NCI-H128 (cell line): Measurements from ENCODE around the gene TUBGCP3.
A peak's percentile ranks its signal among the peaks of the same experiment; 100 is the strongest.

ENCODE experiments used
- DNase-seq: peaks from one replicate; lab custom pipeline; 2025; ENCODE audit not compliant: unreplicated experiment; lab: John Stamatoyannopoulos, UW

Gene TUBGCP3

DNA sequence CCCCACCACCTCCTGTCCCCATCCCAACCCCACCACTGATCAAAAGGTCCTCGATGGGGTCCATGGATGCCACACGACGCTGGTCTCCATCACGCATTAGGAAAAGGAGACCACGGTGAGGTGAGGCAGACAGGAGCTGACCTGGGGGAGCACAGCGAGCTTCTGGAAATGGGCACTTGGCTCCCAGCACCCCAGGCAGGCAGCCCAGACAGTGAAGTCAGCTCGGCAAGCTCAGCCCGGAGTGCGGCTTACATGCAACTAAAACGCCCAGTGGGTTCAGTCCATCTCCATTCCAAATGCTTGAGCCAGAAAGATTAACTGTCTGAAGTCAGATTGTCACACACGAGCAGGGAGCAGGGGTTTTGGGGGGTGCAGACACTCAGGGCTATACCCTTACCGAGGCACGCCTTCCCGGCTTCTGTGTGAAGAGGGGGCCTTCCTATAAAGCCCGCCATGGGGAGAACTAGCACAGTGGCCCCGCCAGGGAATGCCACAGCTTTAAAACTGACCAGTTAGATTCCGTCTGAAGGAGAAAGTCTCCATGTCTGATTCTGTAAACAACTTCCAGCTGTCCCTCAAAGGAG, 132.4 kb downstream of the TUBGCP3 start:
- DNase-seq = no peak

DNA sequence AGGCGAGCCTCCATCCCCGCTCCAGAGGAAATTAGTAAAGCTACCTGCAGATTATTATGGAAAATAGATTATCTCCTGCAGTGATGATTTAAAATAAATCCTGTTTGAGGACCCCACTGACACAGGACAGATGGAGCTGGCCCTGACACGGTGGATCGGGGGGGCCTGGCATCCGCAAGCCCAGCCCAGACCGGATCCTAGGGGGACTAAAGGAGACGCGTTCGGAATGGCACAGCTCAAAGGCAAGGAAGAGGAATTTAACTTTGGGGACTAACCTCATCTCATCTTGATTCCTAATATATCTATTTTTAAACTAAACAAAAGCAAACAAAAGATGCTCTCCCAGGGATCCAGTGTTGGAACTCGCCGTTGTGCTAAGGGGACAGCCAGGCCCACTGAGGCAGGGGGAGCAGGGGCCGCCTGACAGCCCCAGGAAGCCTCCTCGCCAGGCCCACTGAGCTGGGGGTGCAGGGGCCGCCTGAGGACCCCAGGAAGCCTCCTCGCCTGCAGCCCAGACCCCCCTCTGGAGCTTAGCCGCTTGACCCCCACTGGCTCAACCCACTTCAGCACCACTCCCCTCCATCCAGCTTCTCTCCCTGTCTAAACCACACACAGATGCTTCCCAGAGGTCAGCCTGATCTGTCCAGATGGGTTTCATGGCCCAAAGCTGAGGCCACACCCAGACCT, 133.2 kb downstream of the TUBGCP3 start:
- DNase-seq = no peak

DNA sequence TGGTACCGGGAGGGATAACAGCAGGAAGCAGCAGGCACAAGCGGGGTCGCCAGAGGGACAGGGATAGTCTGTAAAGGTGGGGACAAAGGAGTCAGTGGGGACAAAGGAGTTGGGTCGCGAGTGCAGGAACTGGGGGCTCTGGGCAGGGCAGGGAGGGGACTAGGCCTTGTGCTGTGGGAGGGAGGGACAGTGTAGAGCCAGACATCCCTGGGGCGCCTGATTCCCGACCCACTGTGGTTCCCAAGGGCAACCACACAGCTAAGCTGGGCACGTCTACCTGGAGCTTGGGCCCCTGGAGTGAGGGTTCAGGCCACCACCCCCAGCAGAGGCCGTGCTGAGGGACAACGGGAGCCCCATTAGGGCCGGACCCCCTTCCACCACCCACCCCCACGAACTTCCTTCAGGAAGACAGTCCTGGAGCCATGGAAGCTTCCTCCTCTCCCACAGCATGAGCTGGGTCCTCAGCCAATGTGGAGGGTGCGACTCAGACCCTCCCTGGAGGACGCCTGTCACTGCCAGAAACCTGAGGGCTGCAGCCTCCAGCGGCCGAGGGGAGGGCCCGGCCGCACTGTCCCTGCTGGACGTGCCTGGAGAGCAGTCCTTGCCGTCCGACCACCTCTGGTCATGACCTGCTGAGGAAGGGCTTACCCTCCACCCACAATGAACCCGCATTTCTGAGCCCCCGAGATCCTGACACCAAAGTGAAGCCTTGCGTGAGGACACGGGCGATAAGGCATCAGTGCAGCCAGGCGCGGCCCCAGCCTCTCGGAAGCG, 133.9 kb downstream of the TUBGCP3 start:
- no peak for DNase-seq

DNA sequence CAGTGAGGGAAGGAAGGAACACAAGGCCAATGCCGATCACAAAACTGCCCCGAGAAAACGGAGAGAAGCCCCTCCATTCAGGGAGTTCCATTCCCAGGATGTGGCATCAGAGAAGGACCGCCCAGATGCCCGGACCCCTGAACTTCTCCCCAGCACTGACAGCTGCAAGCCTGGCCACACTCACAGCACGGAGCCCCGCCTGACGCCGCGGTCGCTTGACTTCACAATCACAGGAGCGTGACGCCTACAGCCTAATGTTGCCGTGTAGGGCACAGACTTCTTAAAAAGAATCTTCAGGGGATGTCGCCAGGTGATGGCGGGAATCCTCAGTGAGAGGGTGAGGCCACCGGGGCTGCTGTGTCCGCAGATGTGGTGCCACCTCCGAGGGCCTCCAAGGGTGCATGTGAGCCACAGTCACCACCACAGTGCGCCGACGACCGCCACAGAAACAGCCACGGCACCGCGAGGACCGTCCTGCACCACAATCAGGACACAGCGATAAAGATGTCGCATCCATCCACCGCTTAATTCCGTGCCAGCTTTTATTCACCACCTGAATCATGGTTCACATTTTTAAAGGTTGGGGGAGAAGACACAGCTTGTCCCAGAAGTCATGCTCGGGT, 134.6 kb downstream of the TUBGCP3 start:
- no peak for DNase-seq

DNA sequence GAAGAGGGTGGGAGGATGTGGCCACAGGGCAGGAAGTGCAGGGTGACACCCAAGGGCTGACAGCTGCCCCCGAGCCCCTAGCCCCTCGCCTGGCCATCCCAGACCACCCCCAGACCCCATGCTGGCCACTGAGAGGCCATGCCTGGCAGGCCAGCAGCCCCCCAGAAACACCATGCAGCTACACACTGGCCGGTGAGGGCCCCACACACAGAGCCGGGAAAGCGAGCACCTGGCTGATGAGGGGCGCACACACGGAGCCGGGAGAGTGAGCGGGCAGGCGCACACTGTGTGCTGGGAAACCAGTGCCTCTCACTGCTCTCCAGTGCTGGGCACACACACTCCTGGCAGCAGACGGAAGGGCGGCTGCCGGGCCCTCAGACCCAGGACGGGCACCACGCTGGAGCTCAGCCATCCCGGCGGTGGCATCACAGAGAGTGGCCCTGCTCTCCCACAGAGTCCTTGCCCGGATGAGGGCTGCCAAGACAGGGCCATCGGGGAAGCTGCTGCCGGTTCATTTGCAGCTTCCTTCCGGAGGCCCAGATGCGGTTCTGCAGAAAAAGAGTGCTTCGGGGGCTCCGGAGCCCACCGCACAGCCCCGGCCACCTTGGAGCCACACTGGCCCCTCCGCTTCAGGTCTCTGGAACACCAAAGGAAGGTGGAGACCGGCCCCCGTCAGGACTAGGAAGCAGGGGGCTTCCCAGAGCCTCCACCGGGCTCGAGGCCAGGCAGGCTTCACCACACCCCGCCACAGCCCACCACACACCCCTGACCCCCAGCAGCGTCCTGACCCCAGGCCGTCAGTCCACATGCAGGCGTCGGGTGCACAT, 135.4 kb downstream of the TUBGCP3 start:
- DNase-seq = no peak

DNA sequence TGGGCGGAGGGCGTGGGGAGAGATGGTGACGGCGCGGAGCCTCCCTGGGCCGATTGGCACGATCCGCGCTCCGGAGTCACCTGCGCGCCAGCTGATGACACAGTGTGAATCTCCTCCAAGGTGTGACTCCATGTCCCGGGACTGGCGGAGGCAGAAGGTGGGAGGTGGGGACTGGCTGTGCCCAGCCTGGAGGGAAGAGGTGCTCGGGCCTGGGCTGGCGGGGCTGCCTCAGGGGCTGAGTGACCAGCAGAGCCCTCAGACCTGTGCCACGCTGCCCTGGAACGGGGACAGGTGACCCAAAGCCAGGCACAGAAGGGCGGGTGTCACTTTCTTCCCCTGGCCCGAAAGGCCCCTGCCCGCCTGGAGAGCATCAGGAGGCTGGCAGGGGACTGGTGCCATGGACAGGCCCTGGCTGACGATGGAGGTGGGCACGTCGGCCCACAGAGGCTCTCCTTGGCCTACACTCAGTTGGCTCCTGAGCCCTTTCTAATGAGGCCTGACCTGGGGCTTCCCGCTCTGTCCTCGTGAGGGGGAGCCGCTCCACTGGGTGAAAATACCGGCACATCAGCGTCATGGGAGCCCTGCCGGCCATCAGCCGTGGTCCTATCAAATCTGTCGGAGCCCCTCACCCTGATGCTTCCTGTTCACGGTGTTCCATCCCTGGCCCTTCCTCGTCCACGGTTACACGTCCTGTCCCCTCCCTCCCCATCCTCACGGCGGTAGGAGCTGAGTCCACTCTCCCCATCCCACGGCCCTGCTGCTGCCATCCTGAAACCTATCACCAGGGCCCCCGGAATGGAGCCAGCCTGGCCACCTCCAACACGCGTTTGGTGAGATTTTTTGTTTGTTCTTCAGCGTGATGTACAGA, 136.2 kb downstream of the TUBGCP3 start:
- no peak for DNase-seq

DNA sequence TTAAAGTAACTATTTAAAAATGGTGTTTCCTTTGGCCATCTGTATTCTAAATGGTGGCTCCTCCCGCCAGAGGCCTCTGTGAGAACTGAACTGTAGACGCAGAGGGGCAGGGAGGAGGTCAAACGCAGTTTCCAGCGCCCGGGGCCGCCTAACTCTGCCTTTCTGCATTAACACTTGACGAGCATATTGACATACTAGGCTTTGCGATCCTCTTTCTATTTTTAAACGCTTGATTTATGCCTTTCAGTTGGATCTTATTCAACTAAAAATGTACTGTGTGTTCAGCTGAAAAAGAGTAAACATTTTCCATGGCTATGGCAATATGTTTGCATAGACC, 137.1 kb downstream of the TUBGCP3 start:
- DNase-seq = peak; percentile 19

DNA sequence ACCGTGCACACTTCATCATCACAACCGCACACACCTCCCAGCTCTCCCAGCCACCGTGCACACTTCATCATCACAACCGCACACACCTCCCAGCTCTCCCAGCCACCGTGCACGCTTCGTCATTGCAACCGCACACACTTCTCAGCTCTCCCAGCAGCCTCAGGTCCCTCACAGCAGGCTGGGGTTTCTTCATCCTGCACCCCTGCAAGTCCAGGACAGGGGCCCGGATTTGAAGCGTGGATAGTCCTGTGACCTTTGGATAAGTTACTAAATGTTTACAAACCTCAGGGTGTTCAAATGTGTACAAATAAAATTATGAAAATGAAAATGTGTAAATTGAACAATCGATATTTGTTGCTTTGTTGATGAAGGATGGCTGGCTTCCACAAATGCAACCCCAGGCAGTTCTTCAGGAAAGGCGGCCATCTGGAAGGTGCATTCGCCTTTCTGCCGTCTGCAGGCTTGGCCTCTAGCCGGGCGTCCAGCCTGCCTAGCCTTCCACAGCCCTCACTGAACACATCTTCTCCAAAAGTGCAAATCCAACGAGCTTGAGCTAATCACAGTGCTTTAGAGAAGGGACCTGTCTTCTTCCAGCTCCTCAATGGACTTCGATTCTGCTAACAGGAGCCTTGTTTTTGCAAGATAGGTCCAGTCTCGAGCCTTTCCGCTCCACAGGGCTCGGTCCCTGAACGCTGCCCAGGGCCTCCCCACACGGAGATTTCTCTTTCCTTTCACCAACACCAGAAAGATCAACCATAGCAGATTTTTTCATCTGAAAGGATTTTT, 137.6 kb downstream of the TUBGCP3 start:
- DNase-seq = no peak

DNA sequence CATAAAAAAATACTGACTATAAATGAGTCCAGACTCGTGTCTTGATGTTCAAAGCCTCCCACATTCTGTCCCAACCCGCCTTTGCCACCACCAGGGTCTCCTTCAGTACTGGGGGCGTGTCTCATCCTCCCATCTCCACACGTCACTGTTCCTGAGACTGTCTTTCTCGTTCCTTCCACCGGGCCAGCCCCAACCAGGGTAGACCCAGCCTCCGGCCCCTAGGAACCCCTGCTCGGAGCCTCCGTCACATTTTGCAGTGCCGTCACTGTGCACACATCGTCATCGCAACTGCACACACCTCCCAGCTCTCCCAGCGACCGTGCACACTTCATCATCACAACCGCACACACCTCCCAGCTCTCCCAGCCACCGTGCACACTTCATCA, 138.4 kb downstream of the TUBGCP3 start:
- no peak for DNase-seq

DNA sequence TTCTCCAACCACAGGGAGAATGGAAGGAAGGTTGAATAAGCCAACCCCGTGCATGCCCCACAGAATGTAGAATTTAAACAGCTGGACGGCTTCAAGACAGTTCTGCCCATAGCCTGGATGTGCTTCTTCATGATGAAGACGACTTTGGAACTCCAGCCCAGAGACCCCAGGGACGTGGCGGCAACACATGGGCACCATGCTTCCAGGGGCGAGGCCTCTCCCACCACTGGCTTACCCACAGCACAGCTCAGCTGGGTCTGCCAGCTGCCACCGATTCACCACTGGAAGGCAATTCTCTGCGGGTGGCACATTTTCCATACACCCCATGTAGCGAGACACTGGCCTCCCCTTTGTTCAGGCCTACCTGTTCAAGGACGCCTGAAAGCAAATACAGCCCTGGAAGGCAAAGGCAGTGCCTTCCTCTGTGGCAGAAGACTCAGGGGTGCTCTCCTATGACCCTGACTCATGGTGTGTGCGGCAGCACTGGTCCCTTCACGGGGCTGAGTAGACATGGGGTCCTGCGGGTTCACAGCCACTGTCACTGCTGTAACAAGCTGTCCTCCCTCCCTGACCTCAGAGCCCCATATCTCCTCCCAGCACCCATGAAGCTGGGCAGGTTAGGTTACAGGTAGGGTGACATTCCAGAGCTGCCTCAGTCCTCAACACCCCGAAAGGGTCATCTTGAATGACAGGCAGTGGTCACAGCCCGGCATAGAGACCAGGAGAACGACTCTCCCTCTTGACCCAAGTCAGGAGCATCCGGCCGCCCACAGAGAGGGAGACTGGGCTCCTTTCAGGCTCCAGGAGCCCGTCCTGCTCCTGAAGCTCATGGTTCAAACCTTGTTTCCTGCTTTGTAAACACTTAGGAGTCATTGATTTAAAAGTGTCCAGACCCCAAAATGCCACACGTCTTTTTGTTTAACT, 139.1 kb downstream of the TUBGCP3 start:
- no peak for DNase-seq

DNA sequence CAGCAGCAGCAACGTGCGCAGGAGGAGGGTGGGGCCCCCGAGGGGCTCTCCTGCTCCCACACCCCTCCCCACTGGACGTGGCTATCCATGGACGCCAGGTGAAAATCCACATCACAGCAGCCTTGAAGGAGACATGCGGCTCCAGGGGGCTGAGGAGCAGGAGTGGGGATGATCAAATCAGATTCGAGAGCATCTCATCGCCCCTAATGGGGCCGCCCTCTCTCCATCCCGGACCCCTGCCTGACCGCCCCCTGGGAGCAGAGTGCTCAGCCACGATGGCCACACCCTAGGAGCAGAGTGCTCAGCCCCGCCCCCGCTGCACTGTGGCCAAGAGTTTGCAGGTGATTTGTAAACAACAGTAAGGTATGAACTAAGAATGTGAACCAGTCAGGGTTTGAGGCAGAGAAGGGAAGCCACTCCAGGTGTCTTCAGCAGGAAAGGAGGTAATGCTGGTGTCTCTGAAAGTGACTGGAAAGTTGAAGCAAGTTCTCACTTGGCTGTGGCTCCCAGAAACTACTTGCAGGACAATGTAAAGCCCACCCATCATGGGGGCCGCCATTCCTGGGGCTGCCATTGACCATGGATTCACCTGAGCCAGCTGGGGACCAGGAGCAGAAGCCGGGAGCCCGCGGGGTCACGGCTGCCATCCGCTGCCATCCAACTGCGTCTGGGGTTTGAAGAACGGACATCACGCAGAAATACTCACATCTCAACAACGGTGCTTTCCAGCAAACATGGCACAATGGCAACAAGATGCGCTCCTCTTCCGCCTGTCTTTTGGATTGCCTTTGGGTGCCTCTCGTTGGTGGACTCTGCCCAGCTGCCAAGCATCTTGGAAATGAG, 140.0 kb downstream of the TUBGCP3 start:
- no peak for DNase-seq

DNA sequence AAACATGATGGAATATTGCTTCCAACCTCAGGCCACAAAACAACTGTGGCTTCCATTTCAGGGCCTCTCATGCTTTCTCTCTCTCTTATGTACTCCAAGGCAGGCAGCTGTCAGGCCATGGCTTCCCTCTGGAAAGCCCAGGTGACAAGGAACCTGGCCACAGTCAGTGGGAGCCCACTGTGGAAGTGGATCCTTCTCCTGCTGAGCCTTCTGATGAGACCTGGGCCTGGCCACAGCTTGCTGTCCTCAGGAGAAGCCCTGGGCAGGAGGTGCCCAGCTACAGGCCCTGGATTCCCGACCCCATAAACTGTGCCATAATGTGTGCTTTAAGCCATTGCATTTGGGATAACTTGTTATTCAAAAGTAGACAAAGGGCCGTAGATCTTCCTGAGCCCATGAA, 140.6 kb downstream of the TUBGCP3 start:
- DNase-seq = no peak

DNA sequence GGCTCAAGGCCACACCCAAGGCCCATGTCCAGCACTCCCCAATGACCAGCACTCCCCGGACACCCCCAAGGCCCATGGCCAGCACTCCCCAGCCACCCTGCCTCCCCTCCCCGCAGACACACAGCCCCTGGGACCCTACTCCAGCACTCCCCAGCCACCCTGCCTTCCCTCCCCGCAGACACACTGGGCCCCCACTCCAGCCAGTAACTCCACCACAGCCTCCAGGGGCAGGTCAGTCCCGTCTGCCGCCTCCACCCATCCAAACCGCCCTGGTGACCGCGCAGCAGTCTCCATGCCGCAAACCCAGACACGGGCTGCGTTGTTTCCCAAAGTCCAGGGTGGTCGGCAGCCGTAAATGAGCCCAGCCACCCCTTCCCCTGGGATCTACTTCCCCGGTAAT, 141.1 kb downstream of the TUBGCP3 start:
- DNase-seq = no peak

DNA sequence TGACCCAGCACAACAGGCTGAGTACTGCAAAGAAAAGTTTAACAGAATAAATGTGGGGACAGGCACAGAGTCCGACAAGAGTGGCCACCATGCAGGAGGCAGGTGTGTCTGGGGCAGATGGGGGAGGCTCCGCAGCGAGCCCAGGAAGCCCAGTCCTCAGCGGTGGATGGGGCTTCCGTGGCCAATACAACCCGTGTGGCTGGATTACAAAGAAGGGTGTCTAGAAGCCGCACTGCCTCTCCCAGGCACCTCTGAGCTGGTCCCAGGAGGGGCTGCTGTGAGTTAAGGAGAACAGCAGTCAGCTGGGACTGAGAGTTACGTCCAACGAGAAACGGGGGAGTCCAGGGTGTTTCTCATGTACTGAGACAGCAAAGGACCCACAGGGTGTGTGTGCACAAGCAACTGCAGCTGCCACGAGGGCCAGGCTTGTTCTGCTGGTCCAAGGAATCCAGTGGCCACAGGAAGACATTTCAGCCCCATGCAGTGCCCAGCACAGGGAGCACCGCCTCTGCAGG, 141.5 kb downstream of the TUBGCP3 start:
- no peak for DNase-seq

DNA sequence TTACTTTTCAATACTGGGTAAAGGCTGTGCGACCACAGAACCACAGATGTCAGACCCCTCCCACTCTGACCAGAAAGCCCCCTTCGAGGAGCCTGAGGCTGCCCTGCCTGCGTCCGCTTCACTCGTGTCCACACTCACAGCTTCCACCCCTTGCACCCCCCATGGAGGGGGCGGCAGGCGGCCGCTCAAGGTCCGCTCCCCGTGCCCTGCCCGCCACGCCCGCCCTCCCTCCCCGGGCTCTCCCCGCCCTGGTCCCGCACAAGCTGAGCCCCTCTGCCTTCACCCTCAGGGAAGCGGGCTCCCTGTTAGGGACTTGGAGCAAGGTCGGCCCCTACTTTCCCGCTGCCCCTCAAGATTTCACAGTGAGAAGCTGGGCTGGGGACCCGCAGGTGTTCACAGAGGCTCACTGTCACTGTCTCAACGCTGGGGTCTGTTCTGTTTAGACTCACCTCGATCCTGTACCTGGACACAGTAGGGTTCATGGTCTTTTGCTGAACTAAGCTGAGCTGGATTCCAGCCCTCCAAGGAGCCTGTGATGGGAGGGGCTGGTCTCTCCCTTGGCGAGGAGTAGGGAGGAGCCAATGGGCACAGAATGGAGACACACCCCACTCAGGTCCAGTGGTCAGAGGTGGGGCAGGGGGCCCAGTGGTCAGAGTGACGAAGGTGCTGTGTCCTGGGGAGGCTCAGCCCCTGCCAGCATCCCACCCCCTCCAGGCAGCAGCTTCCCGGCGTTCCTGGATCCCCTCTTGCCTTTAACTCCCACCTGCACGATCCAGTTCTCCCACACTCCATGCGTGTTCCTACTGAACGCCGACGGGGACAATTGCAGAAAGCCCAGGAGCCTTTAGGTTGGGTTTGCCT, 142.3 kb downstream of the TUBGCP3 start:
- no peak for DNase-seq
